ENCODE results near the gene PCDHGA12. TPM values are rescaled to one million over a fixed set of nuclear protein-coding genes. Genes with fewer than 3 reads are reported as not detected.

PCDHGA12 gene
- total and polyA plus RNA-seq, 2 experiments from 2014 or later, result 0.68 to 3.5 TPM

GRCh38 chr5:141384471-141385267, 45.6 kb upstream of the PCDHGA12 start:
- H3K4me3 Mint-ChIP-seq, result no peak overlapping the region
- Histone ChIP-seq H3K79me2 (replicated peaks; ENCODE audit: insufficient read depth) (no peaks in the 10 kb centered on the region), H3K9me2 (ENCODE audit: insufficient read depth) (no peaks in the 10 kb centered on the region), H3K27me3 (ENCODE audit: insufficient read depth) (peaks cover 7% of the 10 kb centered on the region; the same call in 1 of the 2 replicates), H3K27ac (ENCODE audit: low read depth) (no peak overlapping the region), H3K4me1 (ENCODE audit: insufficient read depth) (0 out of 2 replicates have a peak, but pooled peaks cover 5% of the 10 kb centered on the region), H3K36me3 (ENCODE audit: insufficient read depth) (no peaks in the 10 kb centered on the region), H3K4me3 (no peak overlapping the region), H4K20me1 (replicated peaks; ENCODE audit: insufficient read depth) (no peaks in the 10 kb centered on the region), H3F3A (replicated peaks; ENCODE audit: low read depth) (no peaks in the 10 kb centered on the region), H2AFZ (no peak overlapping the region), H3K4me2 (no peak overlapping the region)
- DNase-seq (ENCODE audit: low spot score) (no peak), ATAC-seq (no peak)
- H3K27me3 Mint-ChIP-seq (ENCODE audit: insufficient read depth, low read depth, poor library complexity), result peaks cover 10% of the 10 kb centered on the region
- H3K9me3 Mint-ChIP-seq, result peaks cover 71% of the 10 kb centered on the region
- no peak overlapping the region for H3K27ac Mint-ChIP-seq
- peaks cover 59% of the 10 kb centered on the region for H3K36me3 Mint-ChIP-seq (ENCODE audit: low read depth)
- TF ChIP-seq ZNF114 (CRISPR knock-in tag; IDR thresholded peaks at IDR 0.05) (no peak), NANOG (IDR thresholded peaks at IDR 0.05; ENCODE audit: borderline replicate concordance) (no peak), REST (IDR thresholded peaks at IDR 0.05; ENCODE audit: unreplicated experiment) (no peak), EZH2 (IDR thresholded peaks at IDR 0.05; ENCODE audit: low read depth, unreplicated experiment) (no peak), ETS1 (IDR thresholded peaks at IDR 0.05) (no peak), CTCF (conservative IDR thresholded peaks at IDR 0.05; ENCODE audit: low read depth in 2 of 2) (no peak), ZNF462 (CRISPR knock-in tag; IDR thresholded peaks at IDR 0.05) (no peak), CREB1 (CRISPR knock-in tag; IDR thresholded peaks at IDR 0.05; ENCODE audit: low read depth) (no peak), ZNF331 (CRISPR knock-in tag; IDR thresholded peaks at IDR 0.05; ENCODE audit: low read depth) (no peak)
- no peaks in the 10 kb centered on the region for H3K4me1 Mint-ChIP-seq

All from GM23338 (cell line).